GM21367 (cell line): Measurements from ENCODE around the gene TMPO.
A peak's percentile ranks its signal among the peaks of the same experiment; 100 is the strongest.
"Not testable (repeated sequence)": the region's sequence is repeated elsewhere in the genome, so short reads cannot be mapped to it uniquely, and the experiment has no call there.

ENCODE experiments used
- ATAC-seq: cut with Tn5 transposase; IDR thresholded peaks from one replicate; pipeline ENCODE4 v1.9.1; 2021; ENCODE audit not compliant: unreplicated experiment

TMPO gene, protein sequence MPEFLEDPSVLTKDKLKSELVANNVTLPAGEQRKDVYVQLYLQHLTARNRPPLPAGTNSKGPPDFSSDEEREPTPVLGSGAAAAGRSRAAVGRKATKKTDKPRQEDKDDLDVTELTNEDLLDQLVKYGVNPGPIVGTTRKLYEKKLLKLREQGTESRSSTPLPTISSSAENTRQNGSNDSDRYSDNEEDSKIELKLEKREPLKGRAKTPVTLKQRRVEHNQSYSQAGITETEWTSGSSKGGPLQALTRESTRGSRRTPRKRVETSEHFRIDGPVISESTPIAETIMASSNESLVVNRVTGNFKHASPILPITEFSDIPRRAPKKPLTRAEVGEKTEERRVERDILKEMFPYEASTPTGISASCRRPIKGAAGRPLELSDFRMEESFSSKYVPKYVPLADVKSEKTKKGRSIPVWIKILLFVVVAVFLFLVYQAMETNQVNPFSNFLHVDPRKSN

DNA sequence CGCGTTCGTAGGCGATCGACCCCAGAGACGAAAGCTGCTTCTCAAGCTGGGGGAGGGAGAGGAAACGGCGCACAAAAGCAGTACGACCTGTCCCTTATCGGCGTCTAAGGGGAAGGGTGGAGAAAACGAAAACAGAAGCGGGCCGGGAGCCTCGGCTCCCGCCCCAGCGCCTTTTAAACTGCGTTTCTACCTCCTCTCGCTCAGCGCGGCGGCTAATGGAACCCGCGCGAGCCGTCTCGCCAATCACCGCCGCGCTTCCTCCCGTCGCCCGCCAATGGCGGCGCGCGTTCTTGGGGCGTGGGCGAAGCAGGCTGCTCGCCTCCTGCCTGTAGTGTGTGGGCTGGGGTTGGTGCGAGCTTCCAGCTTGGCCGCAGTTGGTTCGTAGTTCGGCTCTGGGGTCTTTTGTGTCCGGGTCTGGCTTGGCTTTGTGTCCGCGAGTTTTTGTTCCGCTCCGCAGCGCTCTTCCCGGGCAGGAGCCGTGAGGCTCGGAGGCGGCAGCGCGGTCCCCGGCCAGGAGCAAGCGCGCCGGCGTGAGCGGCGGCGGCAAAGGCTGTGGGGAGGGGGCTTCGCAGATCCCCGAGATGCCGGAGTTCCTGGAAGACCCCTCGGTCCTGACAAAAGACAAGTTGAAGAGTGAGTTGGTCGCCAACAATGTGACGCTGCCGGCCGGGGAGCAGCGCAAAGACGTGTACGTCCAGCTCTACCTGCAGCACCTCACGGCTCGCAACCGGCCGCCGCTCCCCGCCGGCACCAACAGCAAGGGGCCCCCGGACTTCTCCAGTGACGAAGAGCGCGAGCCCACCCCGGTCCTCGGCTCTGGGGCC is at the start of gene TMPO:
TMPO (plus strand) TSS at position 304 of the 824 bp plus-strand sequence; CDS start at position 582, 278 bp downstream.
- ATAC-seq = peak; percentile 84

DNA sequence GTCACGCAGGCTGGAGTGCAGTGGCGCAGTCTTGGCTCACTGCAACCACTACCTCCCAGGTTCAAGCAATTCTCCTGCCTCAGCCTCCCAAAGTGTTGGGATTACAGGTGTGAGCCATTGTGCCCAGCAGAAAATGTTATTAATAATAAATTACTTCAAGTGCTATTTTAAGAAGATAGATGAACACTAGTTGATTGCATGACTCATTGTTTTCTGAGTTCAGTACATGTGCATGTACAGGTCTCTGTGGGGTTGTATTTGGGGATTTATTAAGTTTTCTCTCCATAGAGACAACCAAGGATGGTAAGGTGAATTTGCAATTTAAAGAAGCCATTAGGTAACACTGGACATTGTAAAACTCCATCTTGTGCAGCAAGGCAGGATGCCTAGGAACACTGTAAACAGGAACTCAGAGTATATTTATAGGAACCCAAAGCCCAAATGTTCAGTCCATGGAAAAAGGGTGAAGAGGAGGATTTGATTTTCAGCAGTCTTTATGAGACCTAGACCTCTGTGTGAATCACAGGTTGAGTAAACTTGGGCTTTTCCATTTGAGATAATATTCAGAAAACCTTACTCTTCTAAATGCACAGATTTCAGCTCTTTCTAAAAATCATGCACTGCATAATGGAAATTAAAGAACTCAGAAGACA is 49.3 kb upstream of the TMPO start:
- no peak for ATAC-seq

DNA sequence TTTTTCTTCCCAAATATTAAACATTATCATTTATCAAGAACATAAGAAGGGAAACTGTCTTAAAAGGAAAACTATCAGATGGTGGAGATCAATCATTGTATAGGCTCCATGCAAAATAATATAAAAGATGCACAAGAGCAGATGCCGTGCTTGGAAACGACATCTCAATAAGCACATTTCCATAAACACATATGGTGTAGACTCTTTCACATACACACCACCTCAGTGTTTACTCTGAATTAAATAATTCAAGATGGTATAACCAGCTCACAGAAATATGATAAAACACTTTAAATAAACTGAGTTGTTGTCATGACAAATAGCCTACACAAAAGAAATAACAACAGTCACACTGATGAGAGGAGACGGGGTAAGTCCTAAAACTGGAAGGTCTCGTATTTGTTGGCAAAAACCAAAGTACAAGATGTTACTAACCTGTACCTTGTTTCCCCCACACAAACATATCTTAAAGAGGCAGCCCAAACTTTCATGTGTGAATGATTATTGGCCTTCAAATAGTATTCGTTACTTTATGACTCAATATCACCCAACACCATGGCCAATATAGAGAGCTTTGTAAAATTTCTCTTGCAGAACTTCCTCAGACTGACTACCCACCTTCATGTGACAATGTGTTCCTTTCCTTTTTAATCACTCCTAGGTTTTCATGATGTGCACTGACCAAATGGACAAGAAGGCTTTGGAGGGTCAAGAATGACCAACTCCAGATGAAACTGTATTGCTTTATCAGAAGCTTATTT is 48.6 kb upstream of the TMPO start:
- ATAC-seq = no peak

- no peak for ATAC-seq
Observed at GRCh38 chr12:98469109-98469508, 46.3 kb upstream of the TMPO start.

GRCh38 chr12:98470469-98471082 is 44.8 kb upstream of the TMPO start:
- no peak for ATAC-seq

- no peak for ATAC-seq
Observed at GRCh38 chr12:98471085-98471484, 44.3 kb upstream of the TMPO start.

DNA sequence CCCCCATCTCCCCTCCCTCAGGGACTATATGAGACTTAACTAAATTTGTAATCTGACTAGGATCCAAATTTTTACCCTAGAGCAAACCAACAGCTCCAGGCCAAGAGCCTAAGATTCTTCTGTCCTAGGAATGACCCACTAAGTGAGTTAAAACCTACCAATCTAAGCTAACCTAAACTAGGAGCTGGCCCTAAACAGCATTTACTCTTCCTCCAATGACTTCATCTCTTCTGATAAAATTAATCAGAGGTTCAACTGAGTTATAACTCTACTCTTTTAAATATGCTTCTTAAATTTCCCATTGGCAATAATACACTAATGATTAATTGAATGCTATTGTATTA is 39.9 kb upstream of the TMPO start:
- ATAC-seq = no peak

GRCh38 chr12:98478606-98479005 is 36.8 kb upstream of the TMPO start:
- ATAC-seq = no peak

DNA sequence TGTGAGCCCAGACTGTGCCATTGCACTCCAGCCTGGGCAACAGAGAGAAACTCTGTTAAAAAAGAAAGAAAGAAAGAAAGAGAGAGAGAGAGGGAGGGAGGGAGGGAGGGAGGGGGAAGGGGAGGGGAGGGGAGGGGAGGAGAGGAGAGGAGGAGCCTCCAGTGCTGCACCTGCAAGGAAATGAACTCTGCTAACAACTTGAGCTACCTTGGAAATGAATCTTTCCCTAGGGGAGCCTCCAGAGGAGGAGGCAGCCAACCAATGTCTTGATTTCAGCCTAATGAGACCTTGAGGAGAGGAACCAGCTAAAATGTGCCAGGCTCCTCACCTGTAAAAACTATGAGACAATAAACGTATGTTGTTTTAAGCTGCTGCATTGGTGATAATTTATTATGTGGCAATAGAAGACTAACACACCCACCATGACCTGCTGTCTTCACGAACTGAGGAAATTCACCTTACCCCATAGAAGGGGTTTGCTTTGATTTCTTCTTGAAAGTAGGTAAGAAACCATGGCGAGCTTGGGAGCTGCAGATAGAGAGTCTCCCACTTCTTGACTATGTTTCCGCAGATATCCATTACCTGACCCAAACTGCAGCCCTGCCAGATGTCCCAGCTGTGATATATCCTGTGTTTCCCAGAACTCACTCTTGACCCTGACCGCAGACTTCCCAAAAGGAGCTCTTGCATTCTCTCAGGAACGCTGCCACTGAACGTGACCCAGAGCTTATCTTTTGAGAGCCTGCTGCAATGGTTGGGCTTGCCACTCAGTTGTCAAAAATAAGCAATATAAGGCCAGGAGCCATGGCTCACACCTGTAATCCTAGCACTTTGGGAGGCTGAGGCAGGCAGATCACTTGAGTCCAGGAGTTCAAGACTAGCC is 31.5 kb upstream of the TMPO start:
- ATAC-seq = no peak

GRCh38 chr12:98485792-98486340 is 29.5 kb upstream of the TMPO start:
- no peak for ATAC-seq

DNA sequence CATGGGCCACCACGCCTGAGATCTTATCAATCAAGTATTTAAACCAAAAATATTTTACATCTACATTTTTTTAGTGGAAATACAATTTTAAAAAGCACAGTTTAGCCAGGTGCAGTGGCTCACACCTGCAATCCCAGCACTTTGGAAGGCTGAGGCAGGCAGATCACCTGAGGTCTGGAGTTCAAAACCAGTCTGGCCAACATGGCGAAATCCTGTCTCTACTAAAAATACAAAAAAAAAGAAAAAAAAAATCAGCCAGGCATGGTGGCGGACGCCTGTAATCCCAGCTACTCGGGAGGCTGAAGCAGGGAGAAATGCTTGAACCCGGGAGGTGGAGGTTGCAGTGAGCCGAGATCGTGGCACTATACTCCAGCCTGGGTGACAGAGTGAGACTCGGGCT is 27.0 kb upstream of the TMPO start:
- not testable (repeated sequence) for ATAC-seq

GRCh38 chr12:98489176-98489575 is 26.2 kb upstream of the TMPO start:
- ATAC-seq = no peak

DNA sequence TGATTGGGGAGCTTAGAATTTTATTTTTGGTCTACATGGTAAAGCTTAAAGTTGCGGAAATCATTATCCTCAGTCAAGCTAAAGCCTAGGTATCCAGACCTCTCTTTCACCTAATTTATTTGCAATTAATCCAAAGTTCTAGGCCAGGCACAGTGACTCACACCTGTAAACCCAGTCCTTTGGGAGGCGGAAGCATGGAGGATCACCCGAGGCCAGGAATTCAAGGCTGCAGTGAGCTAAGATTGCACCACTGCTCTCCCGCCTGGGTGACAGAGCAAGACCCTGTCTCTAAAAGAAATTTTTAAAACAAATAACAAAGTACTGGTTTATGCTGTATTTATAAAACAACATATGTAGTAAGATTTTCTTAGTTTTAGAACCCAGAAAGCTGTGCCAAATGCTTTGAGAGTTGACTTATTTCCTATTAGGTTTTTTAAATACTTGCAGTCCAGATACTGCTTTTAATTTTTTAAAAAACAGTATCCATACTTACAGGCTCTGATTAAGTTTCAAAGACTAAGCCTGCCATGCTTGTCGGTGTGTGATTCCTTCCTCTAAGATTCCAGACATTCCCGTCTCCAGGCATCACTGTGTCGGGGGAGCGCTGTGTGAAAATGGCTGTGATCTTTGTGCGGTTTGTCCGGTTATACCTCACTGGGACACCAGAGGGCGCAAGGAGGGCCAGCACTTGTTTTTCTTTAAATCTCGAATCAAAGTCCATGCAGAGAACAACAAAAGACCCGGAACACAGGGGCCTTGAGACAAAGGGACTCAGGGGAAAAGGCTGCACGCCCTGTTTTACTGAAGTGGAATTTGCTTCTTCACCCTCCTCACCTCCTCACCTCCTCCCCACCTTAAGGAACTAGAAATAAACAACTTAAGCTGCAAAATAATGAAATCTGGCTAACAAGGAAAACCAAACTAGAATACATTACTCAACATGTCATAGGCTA is 24.6 kb upstream of the TMPO start:
- peak; percentile 96 for ATAC-seq

- ATAC-seq = no peak
Observed at GRCh38 chr12:98492580-98493140, 22.7 kb upstream of the TMPO start.

DNA sequence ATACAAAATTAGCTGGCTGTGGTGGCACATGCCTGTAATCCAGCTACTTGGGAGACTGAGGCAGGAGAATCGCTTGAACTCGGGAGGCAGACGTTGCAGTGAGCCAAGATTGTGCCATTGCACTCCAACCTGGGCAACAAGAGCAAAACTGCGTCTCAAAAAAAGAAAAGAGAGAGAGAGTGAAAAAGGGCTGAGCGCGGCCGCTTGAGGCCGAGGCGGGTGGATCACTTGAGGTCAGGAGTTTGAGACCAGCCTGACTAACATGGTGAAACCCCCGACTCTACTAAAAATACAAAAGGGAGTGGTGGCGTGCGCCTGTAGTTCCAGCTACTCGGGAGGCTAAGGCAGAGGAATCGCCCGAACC is 14.1 kb upstream of the TMPO start:
- not testable (repeated sequence) for ATAC-seq

- peak; percentile 46 for ATAC-seq
Observed at GRCh38 chr12:98503342-98503591, 12.1 kb upstream of the TMPO start.

DNA sequence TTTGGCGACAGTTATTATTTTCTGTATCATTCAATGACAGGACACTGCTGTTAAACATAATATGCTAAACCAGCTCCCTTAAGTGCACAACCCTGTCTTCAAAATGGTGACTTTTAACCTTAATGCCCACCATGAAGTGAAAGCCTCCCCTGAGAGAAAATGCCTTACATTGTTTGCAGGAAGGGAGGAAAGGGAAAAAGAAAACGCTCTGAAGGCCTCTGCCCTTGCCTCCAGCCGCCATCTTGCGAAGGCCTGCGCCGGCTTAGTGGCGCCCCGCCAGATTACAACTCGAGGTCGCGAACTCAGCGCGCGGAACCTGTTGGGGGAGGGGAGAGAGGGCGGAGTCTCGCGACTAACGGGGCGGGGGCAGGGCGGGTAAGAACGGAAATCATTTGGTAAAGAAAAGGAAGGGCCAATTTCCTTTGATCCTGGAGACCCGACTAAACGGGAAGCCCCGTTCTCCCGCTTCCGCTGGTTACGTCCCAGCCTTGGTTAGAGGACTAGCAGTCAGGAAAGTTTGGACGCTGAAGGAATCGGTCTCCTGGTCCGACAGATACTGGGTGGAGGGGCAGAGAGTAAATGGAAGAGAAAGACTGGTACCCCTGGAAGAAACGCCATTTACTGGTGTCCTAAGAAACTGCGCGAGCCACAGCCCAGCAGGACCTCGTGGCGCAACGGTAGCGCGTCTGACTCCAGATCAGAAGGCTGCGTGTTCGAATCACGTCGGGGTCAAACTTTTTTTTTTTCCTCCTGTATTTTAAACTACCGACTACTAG is 11.6 kb upstream of the TMPO start:
- ATAC-seq = peak; percentile 60

- ATAC-seq = no peak
Observed at GRCh38 chr12:98504368-98504617, 11.1 kb upstream of the TMPO start.
